ENCODE data around the gene DNAJC13. TPM values are rescaled to one million over a fixed set of nuclear protein-coding genes. Genes with fewer than 3 reads are reported as not detected.

Gene DNAJC13
- total and polyA plus RNA-seq, 2 of the 8 experiments (the other 6 are each of a cell fraction or from before 2014, with no cell fraction given), result 7.9 to 28.8 TPM

DNA sequence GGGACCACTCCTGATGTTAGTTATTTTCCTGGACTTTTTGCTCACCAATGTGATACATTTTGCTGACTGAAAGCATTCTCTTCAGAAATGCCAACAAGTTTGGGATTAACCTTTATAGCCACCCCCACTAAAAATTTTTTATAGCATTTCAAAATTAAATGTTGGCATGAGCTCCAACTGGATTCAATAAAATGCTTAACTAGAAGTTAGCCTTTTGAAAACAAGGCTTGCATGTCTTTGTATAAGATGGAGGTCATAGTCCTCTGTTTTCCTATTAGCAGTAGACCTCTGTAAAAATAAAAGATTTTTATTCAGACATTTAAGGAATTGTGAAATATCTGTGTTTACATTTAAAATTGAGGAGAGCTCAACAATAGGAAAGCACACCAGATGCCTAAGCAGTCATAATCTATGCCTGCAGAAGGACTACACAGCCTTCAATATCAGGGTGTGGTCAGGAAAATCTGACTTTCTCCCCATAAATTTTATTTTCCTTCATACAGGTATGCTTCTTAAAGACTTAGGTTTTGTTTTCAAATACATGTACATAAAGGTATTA, 87.2 kb downstream of the DNAJC13 start (continued):
- TF ChIP-seq, protein P1, sequence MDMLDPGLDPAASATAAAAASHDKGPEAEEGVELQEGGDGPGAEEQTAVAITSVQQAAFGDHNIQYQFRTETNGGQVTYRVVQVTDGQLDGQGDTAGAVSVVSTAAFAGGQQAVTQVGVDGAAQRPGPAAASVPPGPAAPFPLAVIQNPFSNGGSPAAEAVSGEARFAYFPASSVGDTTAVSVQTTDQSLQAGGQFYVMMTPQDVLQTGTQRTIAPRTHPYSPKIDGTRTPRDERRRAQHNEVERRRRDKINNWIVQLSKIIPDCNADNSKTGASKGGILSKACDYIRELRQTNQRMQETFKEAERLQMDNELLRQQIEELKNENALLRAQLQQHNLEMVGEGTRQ (IDR thresholded peaks at IDR 0.05; ENCODE audit: low read length), result no peak
- TF ChIP-seq, protein P2, sequence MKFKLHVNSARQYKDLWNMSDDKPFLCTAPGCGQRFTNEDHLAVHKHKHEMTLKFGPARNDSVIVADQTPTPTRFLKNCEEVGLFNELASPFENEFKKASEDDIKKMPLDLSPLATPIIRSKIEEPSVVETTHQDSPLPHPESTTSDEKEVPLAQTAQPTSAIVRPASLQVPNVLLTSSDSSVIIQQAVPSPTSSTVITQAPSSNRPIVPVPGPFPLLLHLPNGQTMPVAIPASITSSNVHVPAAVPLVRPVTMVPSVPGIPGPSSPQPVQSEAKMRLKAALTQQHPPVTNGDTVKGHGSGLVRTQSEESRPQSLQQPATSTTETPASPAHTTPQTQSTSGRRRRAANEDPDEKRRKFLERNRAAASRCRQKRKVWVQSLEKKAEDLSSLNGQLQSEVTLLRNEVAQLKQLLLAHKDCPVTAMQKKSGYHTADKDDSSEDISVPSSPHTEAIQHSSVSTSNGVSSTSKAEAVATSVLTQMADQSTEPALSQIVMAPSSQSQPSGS (IDR thresholded peaks at IDR 0.05; ENCODE audit: low read length), result no peak
- TF ChIP-seq KDM1A (IDR thresholded peaks at IDR 0.05; ENCODE audit: borderline replicate concordance, low read length), result no peak
- TF ChIP-seq, protein P3, sequence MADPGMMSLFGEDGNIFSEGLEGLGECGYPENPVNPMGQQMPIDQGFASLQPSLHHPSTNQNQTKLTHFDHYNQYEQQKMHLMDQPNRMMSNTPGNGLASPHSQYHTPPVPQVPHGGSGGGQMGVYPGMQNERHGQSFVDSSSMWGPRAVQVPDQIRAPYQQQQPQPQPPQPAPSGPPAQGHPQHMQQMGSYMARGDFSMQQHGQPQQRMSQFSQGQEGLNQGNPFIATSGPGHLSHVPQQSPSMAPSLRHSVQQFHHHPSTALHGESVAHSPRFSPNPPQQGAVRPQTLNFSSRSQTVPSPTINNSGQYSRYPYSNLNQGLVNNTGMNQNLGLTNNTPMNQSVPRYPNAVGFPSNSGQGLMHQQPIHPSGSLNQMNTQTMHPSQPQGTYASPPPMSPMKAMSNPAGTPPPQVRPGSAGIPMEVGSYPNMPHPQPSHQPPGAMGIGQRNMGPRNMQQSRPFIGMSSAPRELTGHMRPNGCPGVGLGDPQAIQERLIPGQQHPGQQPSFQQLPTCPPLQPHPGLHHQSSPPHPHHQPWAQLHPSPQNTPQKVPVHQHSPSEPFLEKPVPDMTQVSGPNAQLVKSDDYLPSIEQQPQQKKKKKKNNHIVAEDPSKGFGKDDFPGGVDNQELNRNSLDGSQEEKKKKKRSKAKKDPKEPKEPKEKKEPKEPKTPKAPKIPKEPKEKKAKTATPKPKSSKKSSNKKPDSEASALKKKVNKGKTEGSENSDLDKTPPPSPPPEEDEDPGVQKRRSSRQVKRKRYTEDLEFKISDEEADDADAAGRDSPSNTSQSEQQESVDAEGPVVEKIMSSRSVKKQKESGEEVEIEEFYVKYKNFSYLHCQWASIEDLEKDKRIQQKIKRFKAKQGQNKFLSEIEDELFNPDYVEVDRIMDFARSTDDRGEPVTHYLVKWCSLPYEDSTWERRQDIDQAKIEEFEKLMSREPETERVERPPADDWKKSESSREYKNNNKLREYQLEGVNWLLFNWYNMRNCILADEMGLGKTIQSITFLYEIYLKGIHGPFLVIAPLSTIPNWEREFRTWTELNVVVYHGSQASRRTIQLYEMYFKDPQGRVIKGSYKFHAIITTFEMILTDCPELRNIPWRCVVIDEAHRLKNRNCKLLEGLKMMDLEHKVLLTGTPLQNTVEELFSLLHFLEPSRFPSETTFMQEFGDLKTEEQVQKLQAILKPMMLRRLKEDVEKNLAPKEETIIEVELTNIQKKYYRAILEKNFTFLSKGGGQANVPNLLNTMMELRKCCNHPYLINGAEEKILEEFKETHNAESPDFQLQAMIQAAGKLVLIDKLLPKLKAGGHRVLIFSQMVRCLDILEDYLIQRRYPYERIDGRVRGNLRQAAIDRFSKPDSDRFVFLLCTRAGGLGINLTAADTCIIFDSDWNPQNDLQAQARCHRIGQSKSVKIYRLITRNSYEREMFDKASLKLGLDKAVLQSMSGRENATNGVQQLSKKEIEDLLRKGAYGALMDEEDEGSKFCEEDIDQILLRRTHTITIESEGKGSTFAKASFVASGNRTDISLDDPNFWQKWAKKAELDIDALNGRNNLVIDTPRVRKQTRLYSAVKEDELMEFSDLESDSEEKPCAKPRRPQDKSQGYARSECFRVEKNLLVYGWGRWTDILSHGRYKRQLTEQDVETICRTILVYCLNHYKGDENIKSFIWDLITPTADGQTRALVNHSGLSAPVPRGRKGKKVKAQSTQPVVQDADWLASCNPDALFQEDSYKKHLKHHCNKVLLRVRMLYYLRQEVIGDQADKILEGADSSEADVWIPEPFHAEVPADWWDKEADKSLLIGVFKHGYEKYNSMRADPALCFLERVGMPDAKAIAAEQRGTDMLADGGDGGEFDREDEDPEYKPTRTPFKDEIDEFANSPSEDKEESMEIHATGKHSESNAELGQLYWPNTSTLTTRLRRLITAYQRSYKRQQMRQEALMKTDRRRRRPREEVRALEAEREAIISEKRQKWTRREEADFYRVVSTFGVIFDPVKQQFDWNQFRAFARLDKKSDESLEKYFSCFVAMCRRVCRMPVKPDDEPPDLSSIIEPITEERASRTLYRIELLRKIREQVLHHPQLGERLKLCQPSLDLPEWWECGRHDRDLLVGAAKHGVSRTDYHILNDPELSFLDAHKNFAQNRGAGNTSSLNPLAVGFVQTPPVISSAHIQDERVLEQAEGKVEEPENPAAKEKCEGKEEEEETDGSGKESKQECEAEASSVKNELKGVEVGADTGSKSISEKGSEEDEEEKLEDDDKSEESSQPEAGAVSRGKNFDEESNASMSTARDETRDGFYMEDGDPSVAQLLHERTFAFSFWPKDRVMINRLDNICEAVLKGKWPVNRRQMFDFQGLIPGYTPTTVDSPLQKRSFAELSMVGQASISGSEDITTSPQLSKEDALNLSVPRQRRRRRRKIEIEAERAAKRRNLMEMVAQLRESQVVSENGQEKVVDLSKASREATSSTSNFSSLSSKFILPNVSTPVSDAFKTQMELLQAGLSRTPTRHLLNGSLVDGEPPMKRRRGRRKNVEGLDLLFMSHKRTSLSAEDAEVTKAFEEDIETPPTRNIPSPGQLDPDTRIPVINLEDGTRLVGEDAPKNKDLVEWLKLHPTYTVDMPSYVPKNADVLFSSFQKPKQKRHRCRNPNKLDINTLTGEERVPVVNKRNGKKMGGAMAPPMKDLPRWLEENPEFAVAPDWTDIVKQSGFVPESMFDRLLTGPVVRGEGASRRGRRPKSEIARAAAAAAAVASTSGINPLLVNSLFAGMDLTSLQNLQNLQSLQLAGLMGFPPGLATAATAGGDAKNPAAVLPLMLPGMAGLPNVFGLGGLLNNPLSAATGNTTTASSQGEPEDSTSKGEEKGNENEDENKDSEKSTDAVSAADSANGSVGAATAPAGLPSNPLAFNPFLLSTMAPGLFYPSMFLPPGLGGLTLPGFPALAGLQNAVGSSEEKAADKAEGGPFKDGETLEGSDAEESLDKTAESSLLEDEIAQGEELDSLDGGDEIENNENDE (IDR thresholded peaks at IDR 0.05; ENCODE audit: insufficient replicate concordance, low read length), result no peak
- TF ChIP-seq PHF8 (conservative IDR thresholded peaks at IDR 0.05; ENCODE audit: low read depth, low read length), result no peak
- TF ChIP-seq TBP (IDR thresholded peaks at IDR 0.05; ENCODE audit: low read depth, low read length), result no peak
- no peak for TF ChIP-seq CTBP2 (IDR thresholded peaks at IDR 0.05; ENCODE audit: borderline replicate concordance, insufficient read depth, insufficient read length, low read length)
